ENCODE results near the gene NMT1.
"Not testable (repeated sequence)": the region's sequence is repeated elsewhere in the genome, so short reads cannot be mapped to it uniquely, and the experiment has no call there.

The NMT1 gene

GRCh38 chr17:45036691-45037090 is 24.4 kb upstream of the NMT1 start:
- DNase-seq (ENCODE audit: low read depth in 2 of 2): no peak

- DNase-seq (ENCODE audit: low read depth in 2 of 2): no peak
Observed at GRCh38 chr17:45038728-45039634, 22.1 kb upstream of the NMT1 start.

GRCh38 chr17:45040459-45040858 is 20.7 kb upstream of the NMT1 start:
- DNase-seq (ENCODE audit: low read depth in 2 of 2): no peak

DNA sequence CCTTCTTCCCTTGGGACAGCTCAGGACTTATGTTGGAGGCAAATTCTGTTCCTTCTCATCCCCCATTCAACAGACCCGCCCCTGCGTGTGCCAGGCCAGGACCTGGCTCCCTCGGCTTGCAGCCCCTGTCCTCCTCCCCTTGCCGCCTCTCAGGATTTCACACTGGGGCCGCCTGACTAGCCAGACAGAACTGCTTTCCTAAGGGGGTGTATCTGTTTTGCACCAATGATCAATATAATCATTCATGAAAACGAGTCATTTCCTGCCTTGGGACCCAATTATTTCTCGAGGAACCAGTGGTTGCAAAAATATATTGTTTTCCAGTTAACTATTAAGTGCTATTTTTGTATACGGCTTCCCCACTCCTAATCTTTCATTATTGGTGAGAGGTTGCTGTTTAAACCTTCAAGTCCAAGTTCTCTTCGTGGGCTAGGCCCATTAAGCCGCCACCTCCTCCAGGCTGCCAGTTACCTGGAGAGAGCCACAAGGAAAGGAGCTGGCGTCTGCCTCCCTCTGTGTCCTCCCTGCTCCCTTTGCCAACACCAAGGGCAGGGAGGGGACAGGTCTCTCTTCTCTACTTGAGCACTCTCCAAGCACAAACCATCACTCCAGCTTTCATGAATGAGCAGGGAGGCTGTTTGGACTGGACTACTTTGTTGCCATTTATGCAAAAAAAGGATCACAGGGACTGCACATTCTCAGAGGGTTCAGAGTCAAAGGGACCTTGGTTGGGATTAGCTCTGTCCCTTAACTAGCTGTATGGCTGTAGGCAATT is 18.6 kb upstream of the NMT1 start:
- no peak for DNase-seq (ENCODE audit: low read depth in 2 of 2)

GRCh38 chr17:45043813-45044540 is 17.1 kb upstream of the NMT1 start:
- no peak for DNase-seq (ENCODE audit: low read depth in 2 of 2)

- no peak for DNase-seq (ENCODE audit: low read depth in 2 of 2)
Observed at GRCh38 chr17:45046537-45047125, 14.5 kb upstream of the NMT1 start.

DNA sequence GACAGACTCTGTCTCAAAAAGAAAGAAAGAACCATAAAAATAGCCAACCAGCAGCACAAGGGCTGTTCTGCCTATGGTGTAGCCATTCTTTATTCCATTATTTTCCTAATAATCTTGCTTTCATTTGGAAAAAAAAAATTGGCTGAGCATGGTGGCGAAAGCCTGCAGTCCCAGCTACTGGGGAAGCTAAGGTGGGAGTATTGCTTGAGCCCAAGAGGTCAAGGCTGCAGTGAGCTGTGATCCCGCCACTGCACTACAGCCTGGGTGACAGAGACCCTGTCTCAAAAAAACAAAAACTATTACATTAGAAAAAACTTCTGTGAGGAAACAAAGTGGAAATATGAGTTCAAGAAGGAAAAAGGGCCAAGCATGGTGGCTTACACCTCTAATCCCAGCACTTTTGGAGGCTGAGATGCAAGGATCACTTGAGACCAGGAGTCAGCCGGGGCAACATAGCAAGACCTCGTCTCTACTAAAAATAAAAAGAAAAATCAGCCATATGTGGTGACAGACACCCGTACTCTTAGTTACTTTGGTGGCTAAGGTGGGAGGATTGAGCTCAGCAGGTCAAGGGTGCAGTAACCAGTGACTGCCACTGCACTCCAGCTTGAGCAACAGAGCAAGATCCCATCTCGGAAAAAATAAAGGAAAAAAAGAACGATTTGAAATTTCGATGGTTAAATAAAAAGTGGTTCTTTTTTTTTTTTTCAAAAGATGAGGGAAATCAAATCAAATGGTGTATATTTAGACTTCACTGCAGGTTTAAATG is 12.1 kb upstream of the NMT1 start:
- DNase-seq (ENCODE audit: low read depth in 2 of 2): no peak

DNA sequence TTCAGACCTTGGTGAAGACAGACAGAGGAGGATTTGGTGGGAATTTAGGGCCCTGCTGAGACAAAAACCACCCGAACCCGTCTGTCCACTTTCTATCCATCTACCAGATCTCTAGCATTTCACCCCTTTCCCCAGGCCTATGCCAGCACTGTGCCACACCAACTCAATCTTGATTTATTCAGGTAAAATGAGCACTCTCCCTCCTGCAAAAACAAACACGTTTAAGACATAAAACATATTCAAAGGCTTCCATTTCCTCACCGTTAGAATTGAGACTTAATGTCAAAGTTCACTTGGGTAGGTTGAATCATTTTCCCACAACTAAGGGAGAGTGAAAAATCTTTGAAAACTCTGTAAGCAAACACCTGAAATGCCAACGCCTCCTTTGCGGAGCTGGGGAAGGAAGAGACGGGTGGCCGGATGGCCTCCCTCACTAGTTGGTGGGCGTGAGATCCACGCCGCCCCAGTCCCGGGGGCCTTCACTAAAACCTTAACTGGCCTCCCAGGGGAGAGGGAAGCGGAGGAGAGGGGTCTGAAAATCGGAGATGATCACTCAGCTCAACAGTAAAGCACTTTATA is 10.5 kb upstream of the NMT1 start:
- no peak for DNase-seq (ENCODE audit: low read depth in 2 of 2)

DNA sequence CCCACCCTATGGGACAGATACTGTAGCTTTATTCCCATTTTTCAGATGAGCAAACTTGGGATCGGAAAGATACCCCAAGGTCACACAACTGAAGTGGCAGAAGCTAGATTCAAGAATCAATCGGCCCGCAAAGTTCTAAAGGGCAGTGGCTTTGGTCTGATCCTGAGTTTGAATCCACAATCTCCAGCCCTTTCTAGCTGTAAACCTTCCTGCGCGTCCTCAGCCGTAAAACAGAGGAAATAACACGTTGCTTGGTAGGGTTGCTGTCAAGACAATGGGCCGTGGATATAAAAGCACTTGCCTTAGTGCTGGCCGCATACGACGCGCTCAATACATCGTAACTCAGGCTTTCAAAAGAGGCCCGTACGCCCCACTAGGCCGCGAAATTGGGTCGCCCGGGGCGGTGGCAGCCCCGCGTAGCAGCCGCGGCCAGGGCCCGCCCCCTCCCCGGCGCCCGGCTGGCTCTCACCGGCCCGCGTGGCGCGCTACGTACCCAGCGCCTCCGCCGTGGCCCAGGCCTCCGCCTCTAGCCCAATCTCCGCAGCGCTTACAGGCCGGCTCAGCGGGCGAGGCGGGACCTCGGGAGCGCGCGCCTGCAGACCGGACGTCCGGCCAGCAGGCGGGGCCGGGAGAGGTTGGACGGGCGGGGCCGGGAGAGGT is 9.9 kb upstream of the NMT1 start, which contains the start of gene DCAKD:
DCAKD (minus strand) TSS at position 573 of the 660 bp plus-strand sequence. CDS start 16,747 bp downstream, outside the sequence.
- peak; percentile 93 to 94 for DNase-seq (ENCODE audit: low read depth in 2 of 2)

DNA sequence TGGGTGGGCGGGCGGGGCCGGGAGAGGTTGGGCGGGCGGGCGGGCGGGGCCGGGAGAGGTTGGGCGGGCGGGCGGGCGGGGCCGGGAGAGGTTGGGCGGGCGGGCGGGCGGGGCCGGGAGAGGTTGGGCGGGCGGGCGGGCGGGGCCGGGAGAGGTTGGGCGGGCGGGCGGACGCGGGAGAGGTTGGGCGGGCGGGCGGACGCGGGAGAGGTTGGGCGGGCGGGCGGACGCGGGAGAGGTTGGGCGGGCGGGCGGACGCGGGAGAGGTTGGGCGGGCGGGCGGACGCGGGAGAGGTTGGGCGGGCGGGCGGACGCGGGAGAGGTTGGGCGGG is 9.4 kb upstream of the NMT1 start:
- DNase-seq (ENCODE audit: low read depth in 2 of 2): not testable (repeated sequence)

DNA sequence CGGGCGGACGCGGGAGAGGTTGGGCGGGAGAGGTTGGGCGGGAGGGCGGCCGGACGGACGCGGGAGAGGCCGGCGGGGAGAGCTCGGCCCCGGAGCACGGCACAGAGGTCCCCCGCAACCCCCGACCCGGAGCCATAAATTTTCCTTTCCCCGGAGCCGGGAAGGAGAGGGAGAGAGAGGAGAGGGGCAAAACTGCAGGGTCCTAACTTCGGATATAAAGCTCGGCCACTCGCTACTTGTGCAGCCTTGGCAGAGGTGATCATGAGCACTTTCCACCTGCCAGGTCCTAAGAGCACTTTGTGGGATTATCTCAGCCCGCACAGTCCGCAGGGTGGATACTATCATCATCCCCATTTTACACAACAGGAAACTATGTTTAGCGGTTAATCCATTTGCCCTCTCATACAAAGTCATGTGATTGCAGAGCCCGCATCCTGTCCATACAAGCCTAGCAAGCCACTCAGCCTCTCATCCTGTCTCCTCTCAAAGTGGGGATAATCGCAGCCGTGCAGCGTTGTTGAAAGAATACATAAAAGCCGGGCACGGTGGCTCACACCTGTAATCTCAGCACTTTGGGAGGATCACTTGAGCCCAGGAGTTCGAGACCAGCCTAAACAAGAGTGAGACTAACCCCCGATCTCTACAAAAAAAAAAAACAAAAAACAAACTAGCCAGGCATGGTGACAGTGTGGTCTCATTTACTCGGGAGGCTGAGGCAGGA is 8.9 kb upstream of the NMT1 start:
- DNase-seq (ENCODE audit: low read depth in 2 of 2): no peak

DNA sequence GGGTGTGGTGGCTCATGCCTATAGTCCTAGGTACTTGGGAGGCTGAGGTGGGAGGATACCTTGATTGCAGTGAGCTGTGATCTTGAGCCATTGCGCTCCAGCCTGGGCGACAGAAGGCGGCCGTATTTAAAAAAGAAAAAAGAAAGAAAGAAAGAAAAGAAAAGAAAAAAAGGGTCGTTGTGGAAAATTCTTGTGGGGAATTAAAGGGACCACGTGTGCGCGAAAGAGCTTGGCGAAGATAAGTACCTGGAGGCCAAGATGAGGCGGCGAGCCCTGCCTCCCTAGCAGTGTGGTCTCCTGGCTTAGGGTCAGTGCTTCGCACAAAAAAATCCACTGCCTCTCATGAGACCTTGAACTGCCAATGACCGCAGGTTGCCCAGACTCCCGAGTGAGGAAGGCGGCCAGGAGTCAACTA is 728 bp upstream of the NMT1 start:
- no peak for DNase-seq (ENCODE audit: low read depth in 2 of 2)

- no peak for DNase-seq (ENCODE audit: low read depth in 2 of 2)
Observed at GRCh38 chr17:45061606-45062205, 589 bp downstream of the NMT1 start.

DNA sequence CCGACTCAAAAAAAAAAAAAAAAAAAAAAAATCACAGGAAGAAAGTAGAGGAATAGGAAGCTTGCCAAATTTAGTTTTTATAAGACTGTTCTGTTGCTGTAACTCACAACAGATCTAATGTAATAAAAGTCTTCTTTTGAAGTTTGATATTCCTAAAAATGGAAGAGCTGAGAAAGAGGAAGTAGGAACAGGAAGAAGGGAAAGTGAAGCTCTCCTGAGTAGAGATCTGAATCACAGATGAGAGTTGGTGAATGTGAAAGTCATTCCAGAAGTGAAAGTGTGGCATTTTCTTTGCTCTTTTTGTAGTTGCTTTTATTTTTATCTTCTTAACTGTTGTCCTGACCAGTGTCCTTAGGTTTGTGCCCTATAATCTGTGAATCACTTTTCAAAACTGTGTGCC is 2.1 kb downstream of the NMT1 start:
- no peak for DNase-seq (ENCODE audit: low read depth in 2 of 2)

DNA sequence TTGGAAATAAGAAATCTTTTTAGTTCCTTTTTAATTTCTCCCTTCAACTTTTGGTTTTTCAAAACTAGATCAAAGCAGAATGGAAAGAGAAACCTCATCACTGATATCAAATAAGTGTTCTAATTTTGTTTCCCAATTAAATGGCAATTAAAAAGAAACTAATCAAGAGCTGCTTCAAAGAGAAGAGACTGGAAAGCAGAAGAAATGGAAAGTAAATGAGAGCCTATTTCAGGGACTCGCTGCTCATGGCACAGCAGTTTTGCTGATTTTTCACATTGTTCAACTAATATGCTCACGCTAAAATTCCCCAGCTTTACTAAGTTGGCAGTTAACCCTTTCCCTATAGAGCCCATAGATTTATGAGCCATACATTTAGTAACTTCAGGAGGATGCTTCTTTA is 6.5 kb downstream of the NMT1 start:
- no peak for DNase-seq (ENCODE audit: low read depth in 2 of 2)

DNA sequence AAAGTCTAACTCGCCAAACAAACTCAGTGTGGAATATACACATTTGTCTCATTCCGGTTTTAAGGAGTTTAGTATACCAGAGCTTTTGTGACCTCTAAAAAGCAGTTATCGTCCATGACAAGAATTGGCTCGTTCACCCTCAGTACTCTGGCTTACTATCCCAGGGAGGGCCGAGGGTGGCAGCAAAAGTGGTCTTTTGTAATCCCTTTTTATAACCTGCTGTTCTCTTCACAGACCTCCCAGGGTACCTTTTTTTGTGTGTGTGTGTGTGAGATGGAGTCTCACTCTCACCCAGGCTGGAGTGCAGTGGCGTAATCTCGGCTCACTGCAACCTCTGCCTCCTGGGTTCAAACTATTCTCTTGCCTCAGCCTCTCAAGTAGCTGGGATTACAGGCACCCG is 8.9 kb downstream of the NMT1 start:
- DNase-seq (ENCODE audit: low read depth in 2 of 2): no peak

- no peak for DNase-seq (ENCODE audit: low read depth in 2 of 2)
Observed at GRCh38 chr17:45070809-45071208, 9.7 kb downstream of the NMT1 start.

DNA sequence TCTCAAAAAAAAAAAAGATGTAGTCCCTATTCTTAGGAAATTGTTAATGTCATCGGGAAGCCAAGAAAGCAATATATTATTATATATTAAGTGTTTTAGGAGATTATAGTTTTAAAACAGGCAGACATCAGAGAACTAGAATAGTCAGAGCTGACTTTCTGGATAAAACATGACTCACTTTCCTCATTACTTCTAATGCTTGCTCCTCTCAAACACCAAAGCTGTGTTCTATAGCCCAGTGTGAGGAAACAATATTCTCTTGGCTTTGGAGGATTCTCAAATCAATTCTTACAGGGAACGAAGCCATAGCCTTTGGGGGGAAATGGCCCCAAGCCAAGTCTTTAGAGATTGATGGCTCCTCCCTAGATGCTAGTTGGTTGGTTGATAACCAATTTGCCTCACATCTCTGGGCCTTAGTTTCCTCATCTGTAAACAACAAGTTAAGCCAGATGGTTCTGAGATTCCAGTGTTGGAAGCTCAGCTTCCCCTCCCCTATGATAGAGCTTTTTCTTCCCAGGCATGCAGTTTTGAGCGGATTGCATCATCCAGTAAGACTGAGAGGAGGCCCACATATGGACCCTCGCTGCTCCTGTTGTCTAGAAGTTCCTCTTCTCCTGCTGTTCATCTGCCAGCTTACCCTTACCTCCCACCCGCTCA is 12.4 kb downstream of the NMT1 start:
- DNase-seq (ENCODE audit: low read depth in 2 of 2): peak; percentile 98

DNA sequence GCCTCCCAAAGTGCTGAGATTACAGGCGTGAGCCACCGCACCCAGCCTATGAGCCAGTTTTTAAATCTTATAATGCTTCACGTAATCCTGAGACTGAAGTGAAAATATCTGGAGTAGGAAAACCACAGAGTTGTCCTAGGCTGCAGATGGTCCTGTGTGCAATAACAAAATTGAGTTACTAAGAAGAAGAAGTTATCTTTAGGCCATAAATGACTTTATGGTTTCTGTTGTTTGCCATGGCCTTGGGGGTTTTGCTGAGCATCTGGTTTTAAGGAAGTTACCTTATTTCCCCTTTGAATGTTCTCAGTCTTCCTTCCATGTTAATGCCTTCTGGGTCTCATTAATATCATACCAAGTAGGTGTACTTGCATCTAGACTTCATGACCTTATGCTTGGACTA is 16.5 kb downstream of the NMT1 start:
- no peak for DNase-seq (ENCODE audit: low read depth in 2 of 2)

Measured in fibroblast of skin of left biceps (primary cell).